NCI-H2196 (cell line): ENCODE measurements around the gene DUSP15.
"Not testable (repeated sequence)": the region's sequence is repeated elsewhere in the genome, so short reads cannot be mapped to it uniquely, and the experiment has no call there.

ENCODE experiments used
- DNase-seq: peaks from one replicate; lab custom pipeline; 2025; ENCODE audit not compliant: unreplicated experiment; lab: John Stamatoyannopoulos, UW

DUSP15 gene

GRCh38 chr20:31869942-31870725 is at the start of gene DUSP15, which contains the start of gene TTLL9:
DUSP15 (minus strand) TSS chr20:31870527; CDS start chr20:31870337, 190 bp downstream.
TTLL9 (plus strand) TSS chr20:31870634; CDS start chr20:31871127, 493 bp downstream.
- peak; percentile 39 for DNase-seq

GRCh38 chr20:31919410-31920155 is 49.3 kb upstream of the DUSP15 start:
- no peak for DNase-seq

GRCh38 chr20:31918466-31919105 is 48.3 kb upstream of the DUSP15 start:
- DNase-seq: no peak

GRCh38 chr20:31917962-31918412 is 47.7 kb upstream of the DUSP15 start:
- DNase-seq: not testable (repeated sequence)

GRCh38 chr20:31916708-31917107 is 46.4 kb upstream of the DUSP15 start:
- DNase-seq: no peak

GRCh38 chr20:31915491-31916280 is 45.4 kb upstream of the DUSP15 start:
- DNase-seq: no peak

- DNase-seq: no peak
Observed at GRCh38 chr20:31914170-31914569, 43.8 kb upstream of the DUSP15 start.

- DNase-seq: no peak
Observed at GRCh38 chr20:31913431-31914157, 43.3 kb upstream of the DUSP15 start.

GRCh38 chr20:31910071-31910803 is 39.9 kb upstream of the DUSP15 start:
- no peak for DNase-seq

- no peak for DNase-seq
Observed at GRCh38 chr20:31909253-31910070, 39.1 kb upstream of the DUSP15 start.

GRCh38 chr20:31908424-31908823 is 38.1 kb upstream of the DUSP15 start:
- DNase-seq: no peak

GRCh38 chr20:31908016-31908415 is 37.7 kb upstream of the DUSP15 start:
- DNase-seq: no peak

GRCh38 chr20:31907046-31907445 is 36.7 kb upstream of the DUSP15 start:
- DNase-seq: no peak

GRCh38 chr20:31906001-31906400 is 35.7 kb upstream of the DUSP15 start:
- no peak for DNase-seq

- DNase-seq: no peak
Observed at GRCh38 chr20:31903627-31904386, 33.5 kb upstream of the DUSP15 start.

GRCh38 chr20:31901615-31902014 is 31.3 kb upstream of the DUSP15 start:
- DNase-seq: no peak

GRCh38 chr20:31897541-31897940 is 27.2 kb upstream of the DUSP15 start:
- no peak for DNase-seq

- DNase-seq: no peak
Observed at GRCh38 chr20:31896049-31896448, 25.7 kb upstream of the DUSP15 start.
